Peyer's patch (tissue), 4 donors: ENCODE data around the gene NUMBL. TPM values are rescaled to one million over a fixed set of nuclear protein-coding genes. Genes with fewer than 3 reads are reported as not detected.
"Not testable (repeated sequence)": the region's sequence is repeated elsewhere in the genome, so short reads cannot be mapped to it uniquely, and the experiment has no call there.

Experiments
- DNase-seq, 3 donors: peaks; one replicate each; pipeline ENCODE4 v3.0.0-alpha.2; 2017 to 2019
- H3K27ac ChIP-seq, 4 donors: fragments of 200-600 bp; sonication (generic); one replicate each; pipeline ENCODE4 v1.5.1; 2016 to 2019
- H3K27me3 ChIP-seq, 2 donors: fragments of 200-600 bp; sonication (generic); one replicate each; pipeline ENCODE4 v1.5.1; 2019
- H3K36me3 ChIP-seq, 3 donors: fragments of 200-600 bp; sonication (generic); one replicate each; pipeline ENCODE4 v1.5.1; 2016 to 2019
- H3K4me1 ChIP-seq, 4 donors: fragments of 200-600 bp; sonication (generic); one replicate each; pipeline ENCODE4 v1.5.1; 2016 to 2019
- H3K4me3 ChIP-seq, 4 donors: fragments of 200-600 bp; sonication (generic); 1 replicate in 3 of 4; 2 replicates in 1 of 4; pipeline ENCODE4 v1.5.1; 2016 to 2019; ENCODE audit warnings: mild to moderate bottlenecking in 1 of 4
- H3K9me3 ChIP-seq, 4 donors: fragments of 200-600 bp; sonication (generic); one replicate each; pipeline ENCODE4 v1.5.1; 2016 to 2019; ENCODE audit warnings: mild to moderate bottlenecking in 1 of 4
- CTCF ChIP-seq, 6 experiments: fragments of 450-650 bp in 4 of 6; fragments of 200-600 bp in 2 of 6; sonication (generic) in 1 of 6; IDR thresholded peaks; one replicate each; pipeline ENCODE4 v1.5.1; 2017 to 2019; ENCODE audit warnings: antibody characterized with exemption in 6 of 6, mild to moderate bottlenecking in 3 of 6, moderate library complexity in 1 of 6
- POLR2A ChIP-seq, 2 donors: fragments of 450-650 bp; IDR thresholded peaks; one replicate each; pipeline ENCODE4 v1.5.1; 2017; ENCODE audit warnings: antibody characterized with exemption in 2 of 2, mild to moderate bottlenecking in 2 of 2, moderate library complexity in 2 of 2
- total RNA-seq, 4 donors: library from RNA; depleted of rRNA; stranded (reverse); fragments of >200 nt; gene quantifications; one replicate each; pipeline ENCODE4 v1.1.0, GENCODE V29; 2016

Gene NUMBL
- total RNA-seq, 4 donors from 2014 or later = 10.9 to 151 (median 27.9) TPM

- Histone ChIP-seq H3K36me3 (no peaks in the 10 kb centered on the region), H3K9me3 (no peaks in the 10 kb centered on the region), H3K27me3 (no peaks in the 10 kb centered on the region), H3K4me3 (no peak overlapping the region), H3K27ac (peak overlapping the region in 1 of 4 donors; percentile 55), H3K4me1 (peaks cover 0 to 15% (median 1%) of the 10 kb centered on the region in 4 donors)
- TF ChIP-seq CTCF (IDR thresholded peaks at IDR 0.05) (no peak), POLR2A (IDR thresholded peaks at IDR 0.05) (no peak)
- DNase-seq = no peak
Measured at GRCh38 chr19:40659116-40659515, 31.3 kb downstream of the NUMBL start.

GRCh38 chr19:40658031-40658430 is 32.4 kb downstream of the NUMBL start:
- no peak for TF ChIP-seq CTCF (IDR thresholded peaks at IDR 0.05)
- no peak for TF ChIP-seq POLR2A (IDR thresholded peaks at IDR 0.05)
- Histone ChIP-seq H3K9me3 (no peaks in the 10 kb centered on the region), H3K27me3 (no peaks in the 10 kb centered on the region), H3K36me3 (no peaks in the 10 kb centered on the region), H3K4me1 (peaks cover 0 to 6% (median 1%) of the 10 kb centered on the region in 4 donors), H3K4me3 (no peak overlapping the region), H3K27ac (no peak overlapping the region)
- DNase-seq = no peak

- H3K36me3 ChIP-seq, H3K27ac ChIP-seq, H3K9me3 ChIP-seq, DNase-seq, H3K4me1 ChIP-seq, H3K4me3 ChIP-seq, H3K27me3 ChIP-seq: not testable (repeated sequence)
Measured at GRCh38 chr19:40655684-40656083, 34.8 kb downstream of the NUMBL start.

GRCh38 chr19:40652303-40652702 is 38.1 kb downstream of the NUMBL start:
- not testable (repeated sequence) for H3K4me3 ChIP-seq, DNase-seq, H3K36me3 ChIP-seq, H3K4me1 ChIP-seq, H3K27me3 ChIP-seq, H3K9me3 ChIP-seq, H3K27ac ChIP-seq

GRCh38 chr19:40650749-40651305 is 39.6 kb downstream of the NUMBL start:
- no peaks in the 10 kb centered on the region for H3K27me3 ChIP-seq
- no peaks in the 10 kb centered on the region for H3K36me3 ChIP-seq
- no peak overlapping the region for H3K4me3 ChIP-seq
- DNase-seq = no peak
- H3K27ac ChIP-seq = peak overlapping the region in 3 of 4 donors; percentile 39 to 46 (median 40)
- TF ChIP-seq CTCF (IDR thresholded peaks at IDR 0.05) (no peak), POLR2A (IDR thresholded peaks at IDR 0.05) (no peak)
- H3K4me1 ChIP-seq = no peaks in the 10 kb centered on the region
- no peaks in the 10 kb centered on the region for H3K9me3 ChIP-seq

GRCh38 chr19:40649903-40650675 is 40.4 kb downstream of the NUMBL start:
- H3K4me1 ChIP-seq, H3K9me3 ChIP-seq, H3K27me3 ChIP-seq, DNase-seq, H3K36me3 ChIP-seq, H3K4me3 ChIP-seq: not testable (repeated sequence)
- peak overlapping the region in 3 of 4 donors; percentile 36 to 46 (median 40) for H3K27ac ChIP-seq

- H3K27me3 ChIP-seq = no peaks in the 10 kb centered on the region
- no peaks in the 10 kb centered on the region for H3K9me3 ChIP-seq
- H3K4me1 ChIP-seq = peaks cover 0 to 4% (median 0%) of the 10 kb centered on the region in 4 donors
- H3K4me3 ChIP-seq = no peak overlapping the region
- peak overlapping the region; percentile 13 to 80 (median 65) for H3K27ac ChIP-seq
- TF ChIP-seq CTCF (IDR thresholded peaks at IDR 0.05) (no peak), POLR2A (IDR thresholded peaks at IDR 0.05) (no peak)
- DNase-seq = no peak
- H3K36me3 ChIP-seq = no peaks in the 10 kb centered on the region
Measured at GRCh38 chr19:40646743-40647254, 43.7 kb downstream of the NUMBL start.
